HepG2 (cell line): ENCODE measurements around the gene STEAP1B. TPM values are rescaled to one million over a fixed set of nuclear protein-coding genes. Genes with fewer than 3 reads are reported as not detected.
A peak's percentile ranks its signal among the peaks of the same experiment; 100 is the strongest.

Source experiments
- ARID2 ChIP-seq: sonication (generic); formaldehyde crosslinking; IDR thresholded peaks from 2 replicates; pipeline ENCODE4 v1.8.1; 2022; ENCODE audit warnings: mild to moderate bottlenecking, missing genetic modification reagents, borderline replicate concordance
- CAMTA2 ChIP-seq: sonication (generic); formaldehyde crosslinking; IDR thresholded peaks from 2 replicates; pipeline ENCODE4 v1.4.0; 2020; ENCODE audit warnings: mild to moderate bottlenecking, missing genetic modification reagents, borderline replicate concordance
- FOSL1 ChIP-seq: sonication (generic); formaldehyde crosslinking; IDR thresholded peaks from 2 replicates; pipeline ENCODE4 v1.9.0; 2021; ENCODE audit warnings: missing genetic modification reagents, borderline replicate concordance
- JUNB ChIP-seq: sonication (generic); formaldehyde crosslinking; IDR thresholded peaks from 2 replicates; pipeline ENCODE4 v1.8.0; 2022; ENCODE audit warnings: missing genetic modification reagents, mild to moderate bottlenecking, borderline replicate concordance
- MEF2D ChIP-seq: sonication (generic); formaldehyde crosslinking; IDR thresholded peaks from 2 replicates; pipeline ENCODE4 v1.5.1; 2020; ENCODE audit warnings: mild to moderate bottlenecking, missing genetic modification reagents
- MNT ChIP-seq: fragments of 450-650 bp; IDR thresholded peaks from 2 replicates; pipeline ENCODE4 v1.6.1; 2016
- RFX5 ChIP-seq: IDR thresholded peaks from 2 replicates; pipeline ENCODE4 v1.6.1; 2011; ENCODE audit warnings: low read depth, low read length, improper control_type of control experiment
- SIX4 ChIP-seq: sonication (generic); formaldehyde crosslinking; IDR thresholded peaks from 2 replicates; pipeline ENCODE4 v1.4.0; 2020; ENCODE audit warnings: missing genetic modification reagents
- SOX6 ChIP-seq, 2 experiments: fragments of 450-650 bp in 1 of 2; sonication (generic) in 1 of 2; formaldehyde crosslinking in 1 of 2; IDR thresholded peaks; 2 replicates each; pipeline versions ENCODE4 v1.4.0 to v1.6.1; 2017 to 2020; ENCODE audit warnings: antibody characterized with exemption in 1 of 2, mild to moderate bottlenecking in 1 of 2, missing genetic modification reagents in 1 of 2
- SSRP1 ChIP-seq: IDR thresholded peaks from 2 replicates; pipeline ENCODE4 v1.6.1; 2016; ENCODE audit warnings: control low read depth
- TBL1XR1 ChIP-seq: fragments of 150-350 bp; IDR thresholded peaks from 2 replicates; pipeline ENCODE4 v1.6.1; 2014; ENCODE audit warnings: borderline replicate concordance, low read length; ENCODE audit not compliant: partially characterized antibody
- ZNF382 ChIP-seq: sonication (generic); formaldehyde crosslinking; IDR thresholded peaks from 2 replicates; pipeline ENCODE4 v1.5.0; 2020; ENCODE audit warnings: missing genetic modification reagents, mild to moderate bottlenecking, borderline replicate concordance
- ZNF543 ChIP-seq: sonication (generic); formaldehyde crosslinking; IDR thresholded peaks from 2 replicates; pipeline ENCODE4 v1.4.0; 2020; ENCODE audit warnings: mild to moderate bottlenecking, missing genetic modification reagents
- ZNF574 ChIP-seq: sonication (generic); formaldehyde crosslinking; IDR thresholded peaks from 2 replicates; pipeline ENCODE4 v1.4.0; 2020; ENCODE audit warnings: missing genetic modification reagents
- ZXDC ChIP-seq: sonication (generic); formaldehyde crosslinking; IDR thresholded peaks from 2 replicates; pipeline ENCODE4 v1.5.0; 2020; ENCODE audit warnings: mild to moderate bottlenecking, missing genetic modification reagents
- polyA plus RNA-seq, 8 experiments: library from polyadenylated mRNA; depleted of rRNA in 3 of 8; stranded (reverse) in 7 of 8; unstranded in 1 of 8; fragments of >200 nt; fragmentation: Illumina TruSeq in 4 of 8; extraction: Trizol in 4 of 8; gene quantifications; 2 replicates each; pipeline versions ENCODE4 v1.2.1 to v1.2.3, GENCODE V29; 2011 to 2016; ENCODE audit warnings: low read depth in 4 of 8, missing spikeins in 1 of 8, mixed read lengths in 1 of 8; ENCODE audit not compliant: insufficient read depth in 1 of 8
- total RNA-seq, 5 experiments: library from RNA; depleted of rRNA; stranded (reverse); fragments of >200 nt; fragmentation: Illumina TruSeq; extraction: Trizol; gene quantifications; 2 replicates each; pipeline ENCODE4 v1.2.3, GENCODE V29; 2016; ENCODE audit warnings: low read depth in 1 of 5
- TF ChIP-seq, protein P1 (sequence below): IDR thresholded peaks from 2 replicates; pipeline ENCODE4 v1.6.1; 2016; ENCODE audit warnings: control low read depth
- TF ChIP-seq, protein P2 (sequence below): sonication (generic); formaldehyde crosslinking; IDR thresholded peaks from 2 replicates; pipeline ENCODE4 v1.4.0; 2020; ENCODE audit warnings: mild to moderate bottlenecking, missing genetic modification reagents, borderline replicate concordance

Gene STEAP1B
- total and polyA plus RNA-seq, 2 of the 13 experiments (the other 11 are each of a cell fraction or from before 2014, with no cell fraction given) = not detected

DNA sequence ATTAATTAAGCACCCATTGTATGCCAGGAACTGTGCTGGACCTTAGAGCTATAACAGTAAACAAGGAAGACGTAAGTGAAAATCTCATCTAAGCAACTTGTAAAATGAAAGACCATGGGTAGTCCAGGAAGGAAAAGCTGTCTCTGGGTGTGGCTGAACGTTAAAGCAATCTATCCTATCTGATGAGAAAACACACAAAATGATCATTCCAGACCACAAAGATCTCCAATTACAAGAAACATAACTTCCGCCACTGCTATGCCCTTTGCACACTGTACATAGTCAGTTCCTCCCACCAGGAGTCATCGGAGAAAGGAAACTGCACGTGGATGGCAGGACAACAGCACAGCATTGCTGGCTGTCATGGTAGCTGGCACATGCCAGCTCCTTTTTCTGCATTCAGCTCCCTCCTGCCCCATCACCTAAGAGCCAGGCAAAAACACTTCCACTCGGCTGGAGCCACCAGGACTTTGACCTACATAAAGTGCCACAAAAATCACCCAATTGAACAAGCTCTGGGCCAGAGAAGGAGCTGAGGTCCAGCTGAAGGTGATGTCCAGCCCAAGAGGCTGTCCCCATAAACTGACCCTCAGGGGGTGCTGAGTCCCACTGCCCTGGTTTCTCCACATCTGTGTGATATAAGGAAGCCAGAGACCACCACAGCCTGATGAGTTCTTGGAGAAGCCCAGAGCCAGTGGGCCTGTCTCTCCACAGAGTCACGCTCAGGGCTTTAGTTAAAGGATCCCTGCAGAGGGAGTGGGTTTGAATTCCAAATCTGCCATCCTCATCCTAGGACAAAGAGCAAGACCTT is 56.4 kb downstream of the STEAP1B start (continued):
- TF ChIP-seq TBL1XR1 (no peak), ZNF382 (no peak), MEF2D (CRISPR knock-in tag) (peak; percentile 71; the same call in 1 of the 2 replicates), MNT (peak; percentile 94), FOSL1 (CRISPR knock-in tag) (peak; percentile 50; the same call in 1 of the 2 replicates), SSRP1 (CRISPR knock-in tag) (no peak), RFX5 (no peak), ZNF574 (CRISPR knock-in tag) (peak; percentile 77), SIX4 (CRISPR knock-in tag) (peak; percentile 99), ZXDC (CRISPR knock-in tag) (no peak), CAMTA2 (CRISPR knock-in tag) (no peak), SOX6 (IDR thresholded peaks at IDR 0.05) (no peak), SOX6 (CRISPR knock-in tag; IDR thresholded peaks at IDR 0.05) (peak; percentile 89), ZNF543 (CRISPR knock-in tag) (peak; percentile 78; the same call in 1 of the 2 replicates), ARID2 (CRISPR knock-in tag) (0 out of 2 replicates have a peak, but pooled peaks have one; percentile 79), JUNB (CRISPR knock-in tag) (peak; percentile 36; the same call in 1 of the 2 replicates)
- TF ChIP-seq, protein P1, sequence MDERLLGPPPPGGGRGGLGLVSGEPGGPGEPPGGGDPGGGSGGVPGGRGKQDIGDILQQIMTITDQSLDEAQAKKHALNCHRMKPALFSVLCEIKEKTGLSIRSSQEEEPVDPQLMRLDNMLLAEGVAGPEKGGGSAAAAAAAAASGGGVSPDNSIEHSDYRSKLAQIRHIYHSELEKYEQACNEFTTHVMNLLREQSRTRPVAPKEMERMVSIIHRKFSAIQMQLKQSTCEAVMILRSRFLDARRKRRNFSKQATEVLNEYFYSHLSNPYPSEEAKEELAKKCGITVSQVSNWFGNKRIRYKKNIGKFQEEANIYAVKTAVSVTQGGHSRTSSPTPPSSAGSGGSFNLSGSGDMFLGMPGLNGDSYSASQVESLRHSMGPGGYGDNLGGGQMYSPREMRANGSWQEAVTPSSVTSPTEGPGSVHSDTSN (CRISPR knock-in tag) = no peak
- TF ChIP-seq, protein P2, sequence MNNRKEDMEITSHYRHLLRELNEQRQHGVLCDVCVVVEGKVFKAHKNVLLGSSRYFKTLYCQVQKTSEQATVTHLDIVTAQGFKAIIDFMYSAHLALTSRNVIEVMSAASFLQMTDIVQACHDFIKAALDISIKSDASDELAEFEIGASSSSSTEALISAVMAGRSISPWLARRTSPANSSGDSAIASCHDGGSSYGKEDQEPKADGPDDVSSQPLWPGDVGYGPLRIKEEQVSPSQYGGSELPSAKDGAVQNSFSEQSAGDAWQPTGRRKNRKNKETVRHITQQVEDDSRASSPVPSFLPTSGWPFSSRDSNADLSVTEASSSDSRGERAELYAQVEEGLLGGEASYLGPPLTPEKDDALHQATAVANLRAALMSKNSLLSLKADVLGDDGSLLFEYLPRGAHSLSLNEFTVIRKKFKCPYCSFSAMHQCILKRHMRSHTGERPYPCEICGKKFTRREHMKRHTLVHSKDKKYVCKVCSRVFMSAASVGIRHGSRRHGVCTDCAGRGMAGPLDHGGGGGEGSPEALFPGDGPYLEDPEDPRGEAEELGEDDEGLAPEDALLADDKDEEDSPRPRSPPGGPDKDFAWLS (CRISPR knock-in tag) = no peak
